Liver (tissue), 9 donors: ENCODE results near the gene PRKAR1B. TPM values are rescaled to one million over a fixed set of nuclear protein-coding genes. Genes with fewer than 3 reads are reported as not detected.

Experiments
- DNase-seq: peaks from one replicate; pipeline ENCODE4 v3.0.0-alpha.2; 2017; ENCODE audit warnings: low spot score
- H3K27ac ChIP-seq, 2 donors: one replicate each; pipeline ENCODE4 v1.7.0; 2013; ENCODE audit warnings: inconsistent platforms in 2 of 2, low read length in 2 of 2, control low read depth in 1 of 2, low read depth in 1 of 2, mild to moderate bottlenecking in 1 of 2
- H3K27me3 ChIP-seq, 4 donors: one replicate each; pipeline versions ENCODE4 v1.6.1 to v1.7.0; 2013; ENCODE audit warnings: low read length in 3 of 4, inconsistent platforms in 1 of 4, mild to moderate bottlenecking in 1 of 4, moderate library complexity in 1 of 4; ENCODE audit not compliant: control insufficient read depth in 4 of 4, insufficient read depth in 4 of 4
- H3K36me3 ChIP-seq, 4 donors: one replicate each; pipeline versions ENCODE4 v1.6.1 to v1.7.0; 2013; ENCODE audit warnings: low read length in 3 of 4, mild to moderate bottlenecking in 3 of 4, low read depth in 1 of 4, moderate library complexity in 1 of 4; ENCODE audit not compliant: control insufficient read depth in 4 of 4, insufficient read depth in 3 of 4
- H3K4me1 ChIP-seq, 4 donors: one replicate each; pipeline versions ENCODE4 v1.6.1 to v1.7.0; 2013; ENCODE audit warnings: low read length in 3 of 4, mild to moderate bottlenecking in 3 of 4, moderate library complexity in 1 of 4; ENCODE audit not compliant: control insufficient read depth in 4 of 4, insufficient read depth in 4 of 4
- H3K4me3 ChIP-seq, 3 donors: one replicate each; pipeline versions ENCODE4 v1.6.1 to v1.7.0; 2013; ENCODE audit warnings: low read length in 3 of 3, control low read depth in 1 of 3, low read depth in 1 of 3, mild to moderate bottlenecking in 1 of 3
- H3K9ac ChIP-seq, 2 donors: one replicate each; pipeline ENCODE4 v1.7.0; 2013; ENCODE audit warnings: low read length in 2 of 2, mild to moderate bottlenecking in 2 of 2, moderate library complexity in 2 of 2, control low read depth in 1 of 2, low read depth in 1 of 2
- H3K9me3 ChIP-seq, 4 donors: one replicate each; pipeline versions ENCODE4 v1.6.1 to v1.7.0; 2013; ENCODE audit warnings: low read length in 3 of 4; ENCODE audit not compliant: control insufficient read depth in 4 of 4
- ATF3 ChIP-seq: IDR thresholded peaks from 2 replicates; pipeline ENCODE4 v1.6.1; 2016; ENCODE audit warnings: antibody characterized with exemption
- CTCF ChIP-seq: fragments of 150-350 bp; IDR thresholded peaks from 2 replicates; pipeline ENCODE4 v1.5.1; 2017; ENCODE audit warnings: improper control_type of control experiment, low read depth, low read length; ENCODE audit not compliant: missing input control
- EGR1 ChIP-seq, 2 donors: IDR thresholded peaks; 2 replicates each; pipeline ENCODE4 v1.6.1; 2016 to 2018; ENCODE audit warnings: antibody characterized with exemption in 2 of 2, low read depth in 2 of 2
- FOXA1 ChIP-seq: IDR thresholded peaks from 2 replicates; pipeline ENCODE4 v1.6.1; 2016; ENCODE audit warnings: antibody characterized with exemption
- FOXA2 ChIP-seq: IDR thresholded peaks from 2 replicates; pipeline ENCODE4 v1.6.1; 2016; ENCODE audit warnings: antibody characterized with exemption
- GABPA ChIP-seq, 2 donors: IDR thresholded peaks in 1 of 2; conservative IDR thresholded peaks in 1 of 2; 2 replicates each; pipeline ENCODE4 v1.6.1; 2016; ENCODE audit warnings: antibody characterized with exemption in 2 of 2, mild to moderate bottlenecking in 1 of 2, moderate library complexity in 1 of 2
- HNF4A ChIP-seq, 2 donors: conservative IDR thresholded peaks; 2 replicates each; pipeline ENCODE4 v1.6.1; 2016; ENCODE audit warnings: antibody characterized with exemption in 2 of 2, mild to moderate bottlenecking in 2 of 2
- HNF4G ChIP-seq: IDR thresholded peaks from 2 replicates; pipeline ENCODE4 v1.6.1; 2016; ENCODE audit warnings: antibody characterized with exemption
- JUND ChIP-seq, 2 donors: IDR thresholded peaks; 2 replicates each; pipeline ENCODE4 v1.6.1; 2016; ENCODE audit warnings: antibody characterized with exemption in 2 of 2
- MAX ChIP-seq: IDR thresholded peaks from 2 replicates; pipeline ENCODE4 v1.6.1; 2016; ENCODE audit warnings: antibody characterized with exemption
- NR2F2 ChIP-seq: IDR thresholded peaks from 2 replicates; pipeline ENCODE4 v1.6.1; 2016; ENCODE audit warnings: antibody characterized with exemption
- RAD21 ChIP-seq, 2 donors: IDR thresholded peaks; 2 replicates each; pipeline ENCODE4 v1.6.1; 2016; ENCODE audit warnings: antibody characterized with exemption in 2 of 2, mild to moderate bottlenecking in 2 of 2
- REST ChIP-seq: IDR thresholded peaks from 2 replicates; pipeline ENCODE4 v1.6.1; 2016; ENCODE audit warnings: antibody characterized with exemption, mild to moderate bottlenecking
- RXRA ChIP-seq, 2 donors: IDR thresholded peaks; 2 replicates each; pipeline ENCODE4 v1.6.1; 2017 to 2018; ENCODE audit warnings: antibody characterized with exemption in 2 of 2, mild to moderate bottlenecking in 1 of 2
- SP1 ChIP-seq: IDR thresholded peaks from 2 replicates; pipeline ENCODE4 v1.6.1; 2018; ENCODE audit warnings: antibody characterized with exemption, mild to moderate bottlenecking
- TAF1 ChIP-seq: conservative IDR thresholded peaks from 2 replicates; pipeline ENCODE4 v1.6.1; 2016; ENCODE audit warnings: antibody characterized with exemption, mild to moderate bottlenecking
- YY1 ChIP-seq: IDR thresholded peaks from 2 replicates; pipeline ENCODE4 v1.6.1; 2016; ENCODE audit warnings: antibody characterized with exemption, mild to moderate bottlenecking
- ZBTB33 ChIP-seq: IDR thresholded peaks from 2 replicates; pipeline ENCODE4 v1.6.1; 2016; ENCODE audit warnings: antibody characterized with exemption
- WGBS: extraction: QIAGEN DNeasy Blood & Tissue Kit; methylation state at CpG from one replicate; pipeline ENCODE4 v1.1.7; 2013; 5-methylcytosine and 5-hydroxymethylcytosine counted together
- polyA plus RNA-seq, 2 donors: library from polyadenylated mRNA; stranded (reverse) in 1 of 2; unstranded in 1 of 2; fragments of 200-250 nt in 1 of 2; fragments of >200 nt in 1 of 2; fragmentation: Nextera tagmentation in 1 of 2; extraction: Ambion mirVana in 1 of 2; gene quantifications; one replicate each; pipeline versions ENCODE4 v1.2.1 to v1.2.3, GENCODE V29; 2013 to 2015
- total RNA-seq, 2 donors: library from RNA; depleted of rRNA; stranded (reverse); fragments of >200 nt; gene quantifications; one replicate each; pipeline ENCODE4 v1.2.3, GENCODE V29; 2014
- donor health status: healthy.
- donor health status: healthy.
- donor health status: healthy.
- donor health status: healthy.
- donor health status: healthy.

PRKAR1B gene
- total and polyA plus RNA-seq, 4 donors = 11.1 to 14.4 (median 12.4) TPM

GRCh38 chr7:512146-512510, 215.0 kb downstream of the PRKAR1B start:
- no peak overlapping the region for H3K9ac ChIP-seq
- no peaks in the 10 kb centered on the region for H3K9me3 ChIP-seq
- H3K36me3 ChIP-seq = peaks cover 0 to 1% (median 0%) of the 10 kb centered on the region in 4 donors
- H3K4me3 ChIP-seq = no peak overlapping the region
- DNase-seq = no peak
- 88% methylated on average over 19 of the region's 19 CpGs for WGBS
- TF ChIP-seq EGR1 (IDR thresholded peaks at IDR 0.05; ENCODE audit: low read depth in 2 of 2) = no peak
- no peak for TF ChIP-seq GABPA (IDR thresholded peaks at IDR 0.05 in 1 of 2, conservative IDR thresholded peaks at IDR 0.05 in 1 of 2)
- TF ChIP-seq NR2F2 = no peak
- TF ChIP-seq ZBTB33 = no peak
- TF ChIP-seq FOXA2 = no peak
- no peak for TF ChIP-seq YY1
- H3K4me1 ChIP-seq = peaks cover 0 to 3% (median 2%) of the 10 kb centered on the region in 4 donors
- no peak overlapping the region for H3K27ac ChIP-seq
- H3K27me3 ChIP-seq = no peaks in the 10 kb centered on the region

- Histone ChIP-seq H3K36me3 (peaks cover 0 to 1% (median 0%) of the 10 kb centered on the region in 4 donors), H3K9ac (no peak overlapping the region), H3K4me3 (no peak overlapping the region), H3K27me3 (no peaks in the 10 kb centered on the region), H3K27ac (no peak overlapping the region), H3K9me3 (no peaks in the 10 kb centered on the region), H3K4me1 (peaks cover 0 to 1% (median under 1%) of the 10 kb centered on the region in 4 donors)
- 88% methylated on average over 25 of the region's 25 CpGs for WGBS
- TF ChIP-seq FOXA1 = no peak
- no peak for TF ChIP-seq YY1
- no peak for TF ChIP-seq RXRA (IDR thresholded peaks at IDR 0.05)
- no peak for TF ChIP-seq CTCF
- no peak for TF ChIP-seq TAF1
- no peak for TF ChIP-seq ATF3
- no peak for TF ChIP-seq RAD21 (IDR thresholded peaks at IDR 0.05)
- TF ChIP-seq SP1 = no peak
- TF ChIP-seq JUND (IDR thresholded peaks at IDR 0.05) = no peak
- no peak for TF ChIP-seq EGR1 (IDR thresholded peaks at IDR 0.05; ENCODE audit: low read depth in 2 of 2)
- TF ChIP-seq ZBTB33 = no peak
- TF ChIP-seq NR2F2 = no peak
- TF ChIP-seq HNF4A (conservative IDR thresholded peaks at IDR 0.05) = no peak
- no peak for TF ChIP-seq REST
- TF ChIP-seq GABPA (IDR thresholded peaks at IDR 0.05 in 1 of 2, conservative IDR thresholded peaks at IDR 0.05 in 1 of 2) = no peak
- no peak for TF ChIP-seq MAX
- no peak for TF ChIP-seq FOXA2
- no peak for TF ChIP-seq HNF4G
- no peak for DNase-seq
Observed at GRCh38 chr7:511476-512145, 215.5 kb downstream of the PRKAR1B start.
